Activated CD8-positive, alpha-beta memory T cell treated with anti-CD3 and anti-CD28 coated beads, Interleukin-2, amount 50 U/mL, for 48 hours (primary cell): ENCODE measurements around the gene SH3RF1.

ENCODE experiments used
- DNase-seq: peaks from one replicate; pipeline ENCODE4 v3.0.0-alpha.2; 2020

SH3RF1 gene

DNA sequence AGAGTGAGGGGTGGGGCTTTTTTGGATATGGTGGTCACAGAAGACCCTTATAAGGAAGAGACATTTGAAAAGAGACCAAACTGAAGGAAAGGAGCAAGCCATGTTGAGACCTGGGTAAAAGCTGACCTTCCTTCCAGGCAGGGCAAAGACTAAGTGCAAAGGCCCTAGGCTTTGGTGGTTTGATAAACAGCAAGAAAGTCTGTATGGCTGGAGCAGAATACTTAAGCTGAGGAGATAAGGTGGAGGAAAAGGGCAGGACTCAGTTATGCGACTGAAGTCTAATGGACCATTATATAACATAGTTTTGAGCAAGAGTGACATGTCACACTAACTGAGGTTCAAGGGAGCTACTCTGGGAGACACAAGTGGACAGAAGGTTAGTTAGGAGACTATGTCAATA is 20.0 kb downstream of the SH3RF1 start:
- DNase-seq: no peak

DNA sequence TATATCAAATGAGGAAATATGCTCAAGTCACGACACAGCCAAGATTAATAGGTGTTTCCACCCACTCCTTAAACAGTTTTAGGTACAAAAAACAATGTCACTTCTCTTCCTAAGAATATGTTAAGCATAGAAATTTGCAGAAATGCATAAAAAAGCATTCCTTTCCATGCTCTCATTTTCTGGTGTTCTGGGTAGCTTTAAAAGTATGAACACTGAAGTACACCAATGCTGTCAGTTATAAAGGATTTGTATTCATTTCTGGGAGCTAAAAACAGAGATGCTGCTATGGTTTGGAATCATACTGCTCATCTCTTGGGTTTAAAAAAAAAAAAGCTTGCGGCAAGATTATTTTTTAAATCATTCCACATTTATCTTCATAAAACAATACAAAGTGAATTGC is 20.8 kb downstream of the SH3RF1 start:
- DNase-seq: no peak

DNA sequence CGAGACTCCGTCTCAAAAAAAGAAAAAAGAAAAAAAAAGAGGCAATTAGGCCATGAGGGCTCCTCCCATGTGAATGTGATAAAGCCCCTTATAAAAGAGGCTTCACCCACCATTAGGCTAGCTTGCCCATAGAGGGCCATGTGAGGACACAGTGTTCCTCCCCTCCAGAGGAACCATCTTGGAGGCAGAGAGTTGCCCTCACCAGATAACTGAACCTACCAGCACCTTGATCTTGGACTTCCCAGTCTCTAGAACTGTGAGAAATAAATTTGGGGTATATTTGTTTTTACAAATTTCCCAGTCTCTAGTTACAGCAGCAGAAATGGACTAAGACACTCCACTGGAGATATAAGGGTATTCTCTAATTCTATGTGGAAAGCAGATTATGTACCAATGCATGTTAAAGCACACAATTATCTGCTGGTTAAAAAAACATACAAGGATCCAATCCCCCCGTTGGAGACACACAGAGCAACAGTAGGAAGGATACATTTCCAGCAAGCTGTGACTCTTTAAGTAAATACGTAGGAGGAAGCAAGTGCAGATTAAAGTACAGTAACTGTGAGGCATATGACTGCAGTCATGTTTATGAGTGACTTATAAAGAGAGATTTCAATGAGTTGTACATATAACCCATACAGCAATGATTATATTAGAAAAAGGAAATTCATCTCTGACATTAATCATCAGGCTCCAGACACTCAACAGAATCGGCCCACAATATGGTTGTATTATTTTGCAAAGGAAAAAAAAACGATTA is 21.4 kb downstream of the SH3RF1 start:
- DNase-seq: no peak

DNA sequence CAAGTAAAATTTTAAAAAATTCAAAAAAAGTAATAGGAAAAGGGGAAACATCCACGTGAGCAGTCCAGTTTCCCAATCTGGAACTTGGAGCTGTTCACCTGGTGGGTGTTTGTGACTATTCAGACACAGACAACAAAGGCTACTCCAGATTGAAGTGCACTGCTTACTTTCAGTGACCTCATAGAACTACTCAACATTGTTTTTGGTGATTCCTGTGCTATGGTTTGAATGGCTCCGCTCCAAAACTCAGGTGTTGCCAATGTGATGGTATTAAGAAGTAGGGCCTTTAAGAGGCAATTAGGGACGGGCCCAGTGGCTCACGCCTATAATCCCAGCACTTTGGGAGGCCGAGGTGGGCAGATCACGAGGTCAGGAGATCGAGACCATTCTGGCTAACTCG is 22.1 kb downstream of the SH3RF1 start:
- no peak for DNase-seq

DNA sequence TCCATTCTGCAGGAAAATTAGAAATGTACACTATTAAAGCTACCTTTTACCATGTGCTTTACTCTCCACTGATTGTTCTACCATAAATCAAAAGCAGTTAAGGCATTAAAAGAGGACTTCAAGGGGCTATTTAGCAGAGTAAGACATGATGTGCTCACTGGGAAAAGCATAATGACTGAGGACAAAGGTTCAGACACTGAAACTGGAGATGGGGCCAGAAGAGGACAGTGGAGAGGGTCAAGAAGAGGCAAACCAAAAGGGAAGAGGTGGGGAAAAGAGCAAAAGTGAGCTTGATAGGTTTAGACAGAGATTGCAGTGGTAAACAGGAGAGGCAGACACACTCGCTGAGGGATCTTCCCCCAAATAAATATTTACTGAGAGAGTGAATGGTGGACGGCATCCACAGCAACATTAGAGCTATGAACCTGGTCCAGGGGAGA is 23.8 kb downstream of the SH3RF1 start:
- DNase-seq: no peak

DNA sequence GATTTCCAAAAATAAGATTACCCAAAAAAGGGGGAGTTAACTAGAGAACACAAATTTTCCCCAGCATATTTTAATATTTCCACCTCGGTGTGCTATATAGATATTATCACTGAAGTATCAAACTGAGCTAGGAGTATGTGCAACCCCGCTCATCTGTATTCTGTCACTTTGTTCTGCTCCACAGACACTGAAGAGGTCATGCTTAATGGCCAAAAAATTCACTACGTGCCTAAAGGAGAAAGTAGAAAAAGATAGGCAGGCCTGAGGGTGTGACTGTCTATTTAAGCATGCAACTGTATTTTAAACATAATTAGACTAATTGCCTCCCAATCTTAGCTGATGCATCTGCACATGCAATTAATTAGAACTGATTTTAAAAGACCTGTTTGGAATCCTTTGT is 24.5 kb downstream of the SH3RF1 start:
- no peak for DNase-seq

DNA sequence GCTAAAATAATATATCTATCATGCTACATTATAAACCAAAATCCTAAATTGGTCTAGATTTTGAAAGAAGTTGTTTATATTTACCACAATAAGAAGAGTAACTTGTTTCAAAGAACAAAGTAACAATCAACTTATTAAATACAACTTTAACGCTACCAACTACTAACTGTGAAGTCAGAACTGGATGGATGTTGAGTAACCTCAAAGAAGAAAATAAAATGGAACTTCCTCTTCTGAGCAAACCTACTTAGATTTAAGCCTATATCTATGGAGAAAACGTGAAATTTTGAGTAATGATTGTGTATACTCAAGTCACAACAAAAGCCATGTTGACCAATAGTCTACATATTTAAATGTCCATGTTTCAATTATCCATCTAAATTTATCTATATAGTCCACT is 25.7 kb downstream of the SH3RF1 start:
- DNase-seq: no peak

DNA sequence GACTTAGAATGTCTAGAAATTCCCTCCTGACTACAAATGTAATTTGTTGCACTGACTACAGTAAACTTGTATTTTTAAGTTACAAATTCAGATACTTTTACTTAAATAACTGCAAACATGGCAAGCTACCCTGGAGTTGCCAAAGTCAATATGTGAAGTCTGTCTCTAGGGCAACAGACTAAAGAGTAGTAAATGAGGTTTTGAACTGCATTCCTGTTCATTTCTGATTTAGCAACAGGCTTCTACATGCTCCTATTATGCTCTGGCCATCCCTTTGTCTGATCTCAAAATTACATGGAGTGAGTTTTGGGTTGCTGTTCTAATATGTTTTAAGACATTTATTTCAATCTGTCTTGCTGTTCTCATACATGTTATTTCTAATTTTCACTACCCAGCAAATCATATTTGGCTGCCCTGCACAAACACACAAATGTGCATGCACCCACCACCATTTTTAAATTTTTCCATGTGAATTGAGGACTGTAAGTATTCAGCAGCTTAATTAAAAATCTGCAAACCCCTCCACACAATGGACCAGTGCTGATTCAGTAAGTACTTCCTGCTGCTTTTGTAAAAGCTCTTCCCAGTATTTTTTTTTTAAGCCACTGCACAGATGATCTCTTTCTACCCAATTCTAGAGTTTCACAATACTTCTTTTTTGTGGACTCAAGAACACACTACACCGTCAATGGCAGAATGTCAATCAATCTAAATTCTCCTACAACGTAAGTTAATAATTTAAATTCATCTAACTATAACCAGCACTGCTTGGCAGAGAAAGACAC is 26.7 kb downstream of the SH3RF1 start:
- DNase-seq: no peak

DNA sequence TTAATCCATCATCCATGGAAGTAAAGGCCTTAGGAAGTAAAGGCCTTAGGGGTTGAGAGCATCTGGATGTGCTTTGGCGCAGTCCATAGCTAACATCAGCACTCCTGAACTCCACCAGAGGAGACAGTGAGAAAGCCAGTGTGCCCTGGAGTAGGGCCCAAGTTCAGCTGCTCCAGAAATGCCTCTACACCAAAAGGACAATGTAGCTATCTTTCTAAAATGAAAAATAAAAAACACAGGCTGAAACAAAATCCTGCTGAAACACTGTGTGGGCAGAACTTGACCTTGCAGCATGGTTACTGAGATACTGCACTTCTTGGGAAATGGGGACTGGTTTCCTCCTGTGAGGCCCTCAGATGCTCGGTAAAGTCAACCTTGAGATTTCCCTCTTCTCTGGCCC is 29.3 kb downstream of the SH3RF1 start:
- no peak for DNase-seq

DNA sequence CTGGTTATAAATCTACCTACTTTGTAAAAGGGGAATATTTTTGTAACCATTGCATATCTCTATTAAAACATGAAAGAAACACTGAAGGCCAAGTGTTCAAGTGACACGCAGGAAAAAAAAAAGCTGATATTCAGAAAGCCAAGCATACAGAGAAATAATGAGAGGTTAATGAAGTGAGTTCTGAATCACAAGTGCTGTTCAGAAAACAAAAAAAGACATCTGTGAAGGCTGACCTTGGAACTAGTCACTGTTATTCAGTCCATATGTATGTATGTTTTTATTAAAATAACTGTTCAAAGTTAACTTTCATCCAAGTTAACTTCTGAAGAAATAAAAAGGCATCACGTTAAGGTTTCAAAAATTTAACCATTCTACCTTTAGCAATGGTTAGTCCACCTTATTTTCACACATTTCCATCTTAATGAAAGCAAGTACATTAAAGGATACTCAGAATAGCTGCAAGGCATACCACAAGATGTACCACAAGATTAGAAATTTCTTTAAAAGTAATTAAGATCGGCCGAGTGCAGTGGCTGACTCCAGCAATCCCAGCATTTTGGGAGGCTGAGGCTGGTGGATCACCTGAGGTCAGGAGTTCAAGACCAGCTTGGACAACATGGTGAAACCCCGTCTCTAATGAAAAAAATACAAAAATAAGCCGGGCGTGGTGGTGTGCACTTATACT is 31.4 kb downstream of the SH3RF1 start:
- no peak for DNase-seq

DNA sequence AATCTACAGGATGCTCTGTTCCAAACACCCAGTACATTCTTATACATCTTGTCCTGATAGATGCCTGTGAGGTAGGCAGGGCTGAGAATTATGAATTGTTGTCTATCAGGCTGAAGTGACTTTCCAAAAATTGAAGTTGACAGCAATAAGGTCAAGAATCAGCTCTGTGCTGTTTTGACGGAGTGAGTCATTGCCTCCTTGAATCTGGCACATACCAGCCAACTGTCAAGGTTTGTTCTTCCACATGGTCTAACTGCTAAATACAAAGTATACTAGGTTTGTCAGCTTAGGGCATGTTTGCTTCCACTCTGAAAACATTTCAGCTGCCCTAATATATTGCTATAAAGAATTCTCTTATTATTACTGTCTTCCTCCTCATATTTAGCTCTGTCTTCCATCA is 32.3 kb downstream of the SH3RF1 start:
- DNase-seq: no peak

DNA sequence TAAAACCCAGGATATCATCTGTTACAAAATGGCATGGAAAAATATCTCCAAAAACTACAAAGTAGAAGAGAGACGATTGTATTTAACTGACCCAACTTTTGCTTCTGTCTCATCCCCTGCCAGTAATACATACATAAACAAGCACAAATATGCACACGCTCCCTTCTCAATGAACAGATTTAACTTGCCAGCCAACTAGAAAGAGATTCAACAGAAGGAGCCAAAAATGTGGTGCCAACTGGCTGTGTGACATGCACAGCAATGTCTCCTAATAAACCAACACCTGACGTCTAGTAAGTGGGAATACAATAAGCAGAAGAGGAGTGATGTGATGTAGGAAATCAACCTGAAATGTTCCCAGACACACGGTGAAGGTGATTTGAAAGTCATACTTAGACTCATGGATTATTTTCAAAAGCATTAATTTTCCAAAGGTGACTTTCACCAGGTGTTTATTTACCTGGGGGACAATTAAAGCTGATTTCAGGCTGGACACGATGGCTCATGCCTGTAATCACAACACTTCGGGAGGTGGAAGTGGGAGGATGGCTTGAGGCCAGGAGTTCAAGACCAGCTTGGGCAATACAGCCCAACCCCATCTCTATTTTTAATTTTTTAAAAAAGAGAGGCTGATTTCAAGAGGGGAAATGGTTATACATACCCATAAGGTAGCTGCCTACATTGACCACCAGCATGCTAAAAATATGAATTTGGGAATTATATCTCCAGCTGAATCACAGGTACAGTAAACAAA is 33.7 kb downstream of the SH3RF1 start:
- no peak for DNase-seq

DNA sequence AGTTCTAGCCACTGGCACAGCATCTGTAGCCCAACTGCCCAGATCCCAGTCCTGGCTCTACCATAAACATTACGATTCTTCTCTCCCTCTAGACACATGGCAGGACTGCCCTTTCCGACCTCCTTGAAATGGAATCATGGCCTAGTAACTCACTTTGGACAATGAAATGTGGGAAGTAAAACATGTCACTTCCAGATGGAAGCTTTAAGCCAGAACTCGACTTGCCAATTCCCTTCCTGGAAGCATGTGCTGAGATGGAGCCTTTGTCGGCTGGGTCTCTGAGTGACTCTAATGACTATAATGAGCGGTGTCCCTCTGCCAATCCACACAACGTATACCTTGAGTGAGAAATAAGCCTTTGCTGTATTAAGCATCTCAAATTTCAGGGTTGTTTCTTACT is 34.7 kb downstream of the SH3RF1 start:
- DNase-seq: no peak

DNA sequence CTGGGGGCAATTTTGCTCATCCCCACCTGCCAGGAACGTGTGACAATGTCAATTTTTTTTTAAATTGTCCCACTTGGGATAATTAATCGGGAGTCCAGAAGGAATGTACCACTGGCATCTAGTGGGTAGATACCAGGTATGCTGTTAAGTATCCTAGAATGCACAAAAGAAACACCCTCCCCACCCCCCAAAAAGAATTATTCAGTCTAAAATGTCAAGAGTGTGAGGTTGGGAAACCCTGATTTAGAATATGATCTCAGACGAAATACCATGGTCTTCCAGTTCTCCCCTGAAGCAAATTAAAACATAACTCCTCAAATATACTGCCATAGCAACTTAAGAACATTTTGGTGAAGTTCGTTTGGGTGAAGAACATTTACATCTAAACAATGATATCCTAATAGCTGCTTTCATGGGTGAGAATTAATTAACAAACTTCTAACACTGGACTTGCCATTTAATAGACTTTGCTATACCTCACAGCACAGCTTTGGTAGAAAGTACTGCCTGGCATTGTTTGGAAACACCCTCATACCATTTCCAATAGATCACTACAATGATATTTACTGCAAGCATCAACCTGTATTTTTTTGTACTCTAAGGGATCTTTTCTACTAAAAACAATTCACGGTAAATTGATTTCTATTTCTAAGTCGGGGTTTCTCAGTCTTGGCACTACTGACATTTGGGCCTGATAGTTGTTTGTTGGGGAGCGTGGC is 36.5 kb downstream of the SH3RF1 start:
- no peak for DNase-seq

DNA sequence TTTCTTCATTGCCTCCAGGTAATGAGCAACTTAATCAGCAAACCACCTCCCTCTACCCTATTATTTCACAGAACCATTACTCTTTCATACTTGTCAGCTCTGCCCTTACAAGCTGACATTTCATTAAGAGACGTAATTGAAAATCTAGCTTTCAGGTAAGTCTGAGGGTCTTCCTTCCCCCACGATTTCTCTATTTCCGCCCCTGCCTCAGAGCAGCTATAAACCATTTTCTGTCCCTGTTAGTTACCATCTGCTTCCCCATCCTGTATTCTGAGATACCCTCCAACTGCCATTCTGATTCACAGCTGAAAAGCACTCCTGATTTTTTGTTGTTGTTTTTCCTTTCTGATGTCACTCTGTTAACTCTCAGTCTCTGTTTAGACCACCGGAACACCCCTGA is 37.1 kb downstream of the SH3RF1 start:
- DNase-seq: no peak

DNA sequence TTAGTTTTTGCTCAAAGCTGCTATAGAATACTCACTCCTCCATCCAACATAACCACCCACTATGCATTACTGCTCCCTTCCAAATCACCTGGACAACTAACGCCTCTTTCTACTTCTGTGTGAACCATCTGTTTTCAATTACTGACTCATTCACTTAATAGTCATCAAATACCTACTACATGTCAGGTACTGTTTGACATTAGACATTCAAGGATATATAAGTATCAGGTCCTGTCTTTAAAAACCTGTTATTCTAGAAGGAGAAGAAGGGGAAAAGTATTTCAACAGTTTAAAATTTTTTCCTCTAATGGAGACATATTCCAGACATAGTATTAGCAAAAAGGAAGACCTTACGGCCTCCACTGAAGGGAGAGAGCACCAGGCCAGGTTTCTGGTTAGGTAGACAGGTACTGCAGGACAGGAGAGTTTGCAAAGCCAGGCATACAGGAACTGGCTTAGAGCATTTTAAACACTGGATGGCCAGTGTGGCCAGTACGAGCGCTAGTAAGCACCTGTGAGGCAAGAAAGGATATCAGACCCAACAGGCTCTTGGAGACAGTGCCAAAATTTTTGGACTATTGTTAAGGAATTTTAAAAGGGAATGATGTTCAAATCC is 39.0 kb downstream of the SH3RF1 start:
- no peak for DNase-seq

DNA sequence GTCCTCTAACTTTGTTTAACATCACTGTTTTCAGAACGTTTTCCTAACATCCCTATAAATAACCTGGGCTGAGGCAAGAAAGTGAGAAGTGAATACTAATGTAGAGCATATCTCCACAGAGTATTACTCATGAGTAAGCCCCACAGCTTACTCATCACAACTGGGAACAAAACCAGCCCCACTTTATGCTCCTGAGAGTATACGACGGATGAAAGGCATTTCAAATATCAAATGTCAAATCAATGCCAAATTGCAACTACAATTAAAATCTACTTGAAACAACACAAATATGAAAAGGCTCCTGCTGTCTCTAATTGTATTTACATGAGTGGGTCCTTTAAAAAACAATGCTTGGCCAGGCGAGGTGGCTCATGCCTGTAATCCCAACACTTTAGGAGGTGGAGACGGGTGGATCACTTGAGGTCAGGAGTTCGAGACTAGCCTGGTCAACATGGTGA is 41.2 kb downstream of the SH3RF1 start:
- no peak for DNase-seq

DNA sequence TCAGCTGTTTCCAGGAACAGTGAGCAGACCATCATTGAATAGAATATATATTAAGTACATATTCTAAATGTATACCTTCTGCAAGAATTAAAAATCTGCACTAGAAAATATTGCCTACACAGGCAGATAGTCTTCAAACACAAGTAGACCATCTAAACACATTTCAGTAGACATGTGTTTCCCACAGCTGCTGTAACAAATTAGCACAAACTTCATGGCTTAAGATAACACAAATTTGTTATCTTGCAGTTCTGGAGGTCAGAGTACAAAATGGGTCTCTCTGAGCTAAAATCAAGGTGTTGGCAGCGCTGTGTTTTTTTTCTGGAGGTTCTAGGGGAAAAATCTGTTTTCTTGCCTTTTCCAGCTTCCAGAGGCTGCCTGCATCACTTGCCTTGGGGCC is 42.7 kb downstream of the SH3RF1 start:
- no peak for DNase-seq

DNA sequence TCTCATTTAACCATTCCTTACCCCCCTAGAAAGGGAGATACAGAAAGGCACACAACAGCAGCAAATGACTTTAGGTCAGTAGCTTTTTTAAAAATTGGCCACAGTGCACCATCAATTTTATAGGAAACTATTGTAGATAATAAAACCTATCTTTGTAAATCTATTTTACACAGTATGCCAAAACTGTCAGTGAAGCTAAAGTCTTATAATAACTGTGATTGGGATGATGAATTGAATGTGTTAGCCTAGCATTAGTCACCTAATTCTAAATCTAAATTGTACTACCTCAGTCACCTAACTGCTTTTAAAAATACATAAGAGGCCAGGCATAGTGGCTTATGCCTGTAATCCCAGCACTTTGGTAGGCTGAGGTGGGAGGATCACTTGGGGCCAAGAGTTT is 44.2 kb downstream of the SH3RF1 start:
- no peak for DNase-seq

DNA sequence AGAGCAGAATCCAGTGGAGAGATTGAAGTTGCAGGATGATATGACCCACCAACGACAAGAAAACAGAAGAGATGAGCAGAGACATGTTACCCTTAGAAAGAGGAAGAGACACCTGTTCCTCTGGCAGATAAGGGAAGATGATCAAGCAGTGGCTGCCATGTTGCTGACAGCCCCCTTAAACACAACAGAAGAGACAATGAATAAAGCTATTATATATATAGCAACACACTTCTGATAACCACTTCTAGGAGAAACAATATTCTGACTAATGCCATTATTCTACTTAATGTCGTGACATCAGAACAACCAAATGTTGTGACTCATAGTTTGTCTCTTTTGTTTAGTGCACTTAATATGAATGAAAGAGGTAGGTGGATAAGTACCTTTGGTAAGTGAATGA is 44.9 kb downstream of the SH3RF1 start:
- DNase-seq: no peak

DNA sequence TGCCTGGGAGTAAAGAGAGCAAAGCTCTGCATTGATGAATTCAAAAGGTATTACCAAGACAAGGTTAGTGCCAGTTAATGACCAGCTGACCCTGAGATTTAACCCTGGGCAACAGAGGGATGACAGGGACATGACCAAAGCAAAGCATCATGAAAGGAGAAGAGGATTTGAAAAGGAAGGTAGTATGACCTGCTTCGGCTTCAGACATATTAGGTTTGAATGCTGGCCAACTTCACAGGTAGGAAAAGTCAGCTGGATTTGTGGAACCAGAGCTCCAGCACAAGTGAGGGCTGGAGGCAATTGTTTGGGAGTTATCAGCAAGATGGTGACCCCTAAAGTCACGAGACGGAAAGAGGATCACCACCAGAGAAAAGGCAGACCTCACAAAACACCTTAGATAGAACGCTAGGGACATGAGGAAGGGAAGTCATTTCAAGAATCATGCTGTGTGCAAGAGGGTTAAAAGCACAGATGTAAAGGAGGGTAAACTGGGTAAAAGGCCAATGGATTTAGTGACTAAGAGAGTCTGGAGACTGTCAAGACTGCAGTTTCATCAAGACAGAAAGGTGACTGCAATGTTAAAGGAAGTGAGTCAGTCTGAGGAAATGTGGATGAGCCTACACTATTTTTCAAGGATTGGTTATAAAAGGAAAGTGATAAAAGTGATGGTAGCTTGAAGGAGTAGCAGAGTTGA is 45.6 kb downstream of the SH3RF1 start:
- no peak for DNase-seq
